Stimulated activated CD4-positive, alpha-beta T cell treated with anti-CD3 and anti-CD28 coated beads, Interleukin-1b, Interleukin-23, amount 100 ng/mL, for 48 hours (primary cell): Measurements from ENCODE around the gene ERBB4.

Experiments
- DNase-seq: peaks from one replicate; pipeline ENCODE4 v3.0.0-alpha.2; 2020

ERBB4 gene

GRCh38 chr2:211981451-211981850 is 557.2 kb downstream of the ERBB4 start:
- DNase-seq, result no peak

- no peak for DNase-seq
These were observed 562.5 kb downstream of the ERBB4 start for GRCh38 chr2:211976076-211976475.

- DNase-seq, result no peak
These were observed 571.4 kb downstream of the ERBB4 start for GRCh38 chr2:211967234-211967633.

GRCh38 chr2:211963969-211964368 is 574.6 kb downstream of the ERBB4 start:
- no peak for DNase-seq

GRCh38 chr2:211957799-211958198 is 580.8 kb downstream of the ERBB4 start:
- no peak for DNase-seq

- DNase-seq, result no peak
These were observed 583.0 kb downstream of the ERBB4 start for GRCh38 chr2:211955648-211956047.

GRCh38 chr2:211948932-211949331 is 589.7 kb downstream of the ERBB4 start:
- no peak for DNase-seq

GRCh38 chr2:211946960-211947359 is 591.6 kb downstream of the ERBB4 start:
- no peak for DNase-seq

GRCh38 chr2:211944572-211944971 is 594.0 kb downstream of the ERBB4 start:
- no peak for DNase-seq

GRCh38 chr2:211942153-211942552 is 596.4 kb downstream of the ERBB4 start:
- DNase-seq, result no peak

GRCh38 chr2:211941216-211941747 is 597.3 kb downstream of the ERBB4 start:
- no peak for DNase-seq

GRCh38 chr2:211939177-211939576 is 599.4 kb downstream of the ERBB4 start:
- DNase-seq, result no peak

GRCh38 chr2:211934811-211935210 is 603.8 kb downstream of the ERBB4 start:
- no peak for DNase-seq

- DNase-seq, result no peak
These were observed 607.3 kb downstream of the ERBB4 start for GRCh38 chr2:211931314-211931713.

- no peak for DNase-seq
These were observed 608.3 kb downstream of the ERBB4 start for GRCh38 chr2:211930331-211930730.

GRCh38 chr2:211928201-211928600 is 610.4 kb downstream of the ERBB4 start:
- no peak for DNase-seq

- DNase-seq, result no peak
These were observed 615.6 kb downstream of the ERBB4 start for GRCh38 chr2:211923019-211923418.

GRCh38 chr2:211903961-211904360 is 634.6 kb downstream of the ERBB4 start:
- no peak for DNase-seq

- no peak for DNase-seq
These were observed 637.3 kb downstream of the ERBB4 start for GRCh38 chr2:211901226-211901846.

- no peak for DNase-seq
These were observed 638.1 kb downstream of the ERBB4 start for GRCh38 chr2:211900518-211900917.

- DNase-seq, result no peak
These were observed 638.6 kb downstream of the ERBB4 start for GRCh38 chr2:211900000-211900399.

- DNase-seq, result no peak
These were observed 639.9 kb downstream of the ERBB4 start for GRCh38 chr2:211898702-211899101.

- DNase-seq, result no peak
These were observed 657.2 kb downstream of the ERBB4 start for GRCh38 chr2:211881449-211881848.

- DNase-seq, result no peak
These were observed 659.3 kb downstream of the ERBB4 start for GRCh38 chr2:211879323-211879722.

- no peak for DNase-seq
These were observed 661.5 kb downstream of the ERBB4 start for GRCh38 chr2:211877061-211877460.
